ENCODE data around the gene APOO.

APOO gene

DNA sequence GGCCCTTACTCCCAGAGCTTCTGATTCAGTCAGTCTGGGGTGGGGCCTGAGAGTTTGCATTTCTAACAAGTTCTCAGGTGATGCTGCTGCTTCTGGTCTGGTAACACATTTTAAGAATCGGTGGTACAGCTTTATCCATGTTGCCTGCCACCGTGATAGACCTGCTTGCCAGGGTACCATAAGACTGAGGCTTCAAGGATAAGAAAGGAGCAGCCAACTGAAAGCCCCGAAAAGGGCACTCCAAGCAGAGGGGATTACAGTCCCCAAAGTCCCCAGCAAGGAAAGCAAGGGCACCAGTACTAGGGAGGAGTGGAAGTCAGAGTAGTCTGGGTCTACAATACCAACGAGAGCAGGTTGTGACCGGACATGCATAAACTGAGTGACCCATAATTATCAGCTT, 49.8 kb downstream of the APOO start:
- no peak for DNase-seq

DNA sequence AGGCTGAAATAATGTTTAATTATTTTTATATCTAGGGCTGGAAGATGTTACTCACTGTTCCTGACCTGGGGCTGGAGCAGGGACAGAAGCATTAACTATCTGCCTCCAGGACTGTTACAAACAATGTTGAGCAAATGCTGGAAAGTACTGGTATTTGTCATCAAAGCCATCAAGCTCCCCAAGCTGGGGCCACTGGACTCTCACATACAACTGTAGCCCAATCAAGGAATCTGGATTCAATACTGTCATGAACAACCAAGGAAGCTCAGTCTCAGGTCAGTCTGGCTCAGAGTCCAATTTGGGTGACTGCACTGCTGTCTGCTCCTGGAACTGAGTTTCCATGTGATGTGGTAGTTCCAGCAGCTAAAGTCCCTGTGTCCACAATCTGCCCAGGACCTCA, 50.4 kb downstream of the APOO start:
- no peak for DNase-seq

DNA sequence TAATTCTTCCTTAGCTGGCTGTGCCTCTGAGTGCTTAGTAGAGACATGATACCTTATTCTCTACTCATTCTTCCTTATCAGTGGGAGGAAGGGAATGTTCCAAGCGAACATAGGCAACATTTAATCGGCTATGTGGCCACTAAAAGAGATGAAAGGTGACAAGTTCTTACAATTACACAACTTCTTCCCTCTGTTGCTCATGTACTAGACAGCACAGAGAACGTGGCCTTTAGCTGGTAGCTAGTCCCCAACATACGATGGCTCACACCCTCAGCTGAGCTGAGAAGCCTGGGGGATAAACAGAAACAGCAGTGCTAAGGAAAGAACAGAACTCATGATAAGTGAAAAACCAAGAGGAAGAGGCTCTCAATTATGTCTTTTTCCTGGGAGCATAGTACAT, 52.2 kb downstream of the APOO start:
- no peak for DNase-seq

- no peak for DNase-seq
These were observed 52.8 kb downstream of the APOO start for GRCh38 chrX:23854945-23855344.

- DNase-seq: no peak
These were observed 53.6 kb downstream of the APOO start for GRCh38 chrX:23854122-23854521.

GRCh38 chrX:23851544-23851943, 56.2 kb downstream of the APOO start:
- DNase-seq: no peak

DNA sequence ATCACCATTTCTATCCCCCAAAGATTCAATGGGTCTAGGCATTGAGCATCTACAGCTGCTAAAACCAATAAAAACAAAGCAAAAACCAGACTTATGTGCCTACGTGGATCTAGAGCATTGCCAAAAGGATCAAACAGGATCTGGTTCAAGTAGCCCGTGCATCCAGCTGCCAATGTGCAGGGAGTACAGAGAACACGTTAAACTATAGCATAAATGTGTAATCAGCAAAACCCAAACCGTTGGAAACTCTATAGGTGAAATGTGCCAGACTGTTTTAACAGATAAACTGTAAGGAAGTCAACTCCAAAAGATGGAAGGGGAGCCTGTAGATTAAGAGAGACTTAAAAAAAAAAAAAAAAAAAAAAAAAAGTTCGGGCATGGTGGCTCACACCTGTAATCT, 58.5 kb downstream of the APOO start:
- no peak for DNase-seq

- no peak for DNase-seq
These were observed 62.4 kb downstream of the APOO start for GRCh38 chrX:23845351-23845817.

- DNase-seq: no peak
These were observed 63.1 kb downstream of the APOO start for GRCh38 chrX:23844502-23845138.

DNA sequence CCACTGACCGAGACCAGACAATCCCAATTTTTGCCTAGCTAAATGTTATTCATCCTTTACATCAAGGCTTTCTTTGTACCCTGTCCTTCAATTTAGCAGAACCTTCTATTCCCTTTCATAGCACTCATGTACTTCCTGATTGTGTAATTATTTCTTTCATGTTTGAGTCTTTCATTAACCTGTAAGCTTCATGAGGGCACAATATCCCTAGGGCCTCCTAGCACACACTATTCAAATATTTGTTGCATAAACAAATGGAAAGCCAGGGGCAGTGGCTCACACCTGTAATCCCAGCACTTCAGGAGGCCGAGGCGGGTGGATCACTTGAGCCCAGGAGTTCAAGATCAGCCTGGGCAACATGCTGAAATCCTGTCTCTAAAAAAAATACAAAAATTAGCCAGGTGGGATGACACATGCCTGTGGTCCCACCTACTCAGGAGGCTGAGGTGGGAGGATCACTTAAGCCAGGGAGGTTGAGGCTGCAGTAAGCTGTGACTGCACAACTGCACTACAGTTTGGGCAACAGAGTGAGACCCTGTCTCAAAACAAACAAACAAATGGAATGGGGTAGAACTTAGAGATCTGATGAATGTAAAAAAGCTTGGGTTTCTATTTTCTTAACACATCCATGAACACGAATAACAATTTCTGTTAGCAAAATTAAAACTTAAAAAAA, 65.8 kb downstream of the APOO start:
- no peak for DNase-seq

GRCh38 chrX:23840674-23841073, 67.1 kb downstream of the APOO start:
- DNase-seq: no peak

DNA sequence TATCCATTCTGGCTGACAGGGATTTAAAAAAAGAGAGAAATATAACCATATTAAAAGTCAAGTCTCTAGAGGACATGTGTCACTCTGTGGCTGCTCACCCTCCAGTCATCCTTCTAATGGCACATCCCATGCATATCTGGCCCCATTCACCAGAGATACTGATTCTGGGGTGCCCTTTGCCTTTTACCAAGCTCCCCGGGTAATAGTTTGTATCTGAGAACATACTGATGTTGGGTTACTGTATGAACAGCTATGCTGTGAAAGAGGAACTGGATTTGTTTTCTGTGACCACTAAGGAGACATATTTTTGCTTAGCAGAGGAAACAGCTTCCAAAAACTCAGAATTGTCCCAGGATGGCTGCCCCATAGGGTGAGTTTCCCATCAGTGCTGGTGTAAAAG, 68.8 kb downstream of the APOO start:
- no peak for DNase-seq

GRCh38 chrX:23832721-23833120, 75.0 kb downstream of the APOO start:
- DNase-seq: no peak

- DNase-seq: no peak
These were observed 78.9 kb downstream of the APOO start for GRCh38 chrX:23828881-23829280.

DNA sequence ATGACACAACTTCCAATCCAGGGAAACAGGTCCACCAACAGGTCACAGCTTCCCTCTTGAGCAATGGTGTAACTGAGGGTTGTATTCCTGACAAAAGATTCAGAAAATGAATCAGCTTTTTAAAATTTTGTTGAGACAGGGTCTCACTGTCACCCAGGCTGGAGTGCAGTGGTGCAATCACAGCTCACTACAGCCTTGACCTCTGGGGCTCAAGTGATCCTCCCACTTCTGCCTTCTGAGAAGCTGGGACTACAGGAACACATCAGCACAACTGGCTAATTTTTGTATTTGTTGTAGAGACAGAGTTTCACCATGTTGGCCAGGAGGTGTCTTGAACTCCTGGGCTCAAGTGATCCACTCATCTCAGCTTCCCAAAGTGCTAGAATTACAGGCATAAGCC, 81.1 kb downstream of the APOO start:
- DNase-seq: no peak

DNA sequence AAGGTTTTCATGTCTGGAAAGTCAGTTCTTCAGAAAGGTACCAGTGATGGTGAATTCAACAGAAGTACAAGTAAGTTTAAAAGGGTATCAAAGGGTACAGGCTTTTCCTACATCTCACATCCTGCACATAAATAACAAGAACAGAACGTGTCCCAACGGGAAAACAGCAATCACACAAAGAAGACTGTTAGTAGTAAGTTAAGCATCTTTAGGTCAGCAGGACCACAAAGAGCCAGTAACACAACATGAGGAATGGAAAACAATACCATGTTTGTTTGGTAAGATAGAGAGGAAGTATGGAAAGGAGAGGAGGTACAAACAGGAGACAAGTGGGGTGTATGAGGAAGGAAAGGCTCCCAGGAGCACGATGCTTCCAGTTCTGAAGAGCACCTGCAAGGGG, 81.5 kb downstream of the APOO start:
- no peak for DNase-seq

- DNase-seq: no peak
These were observed 82.1 kb downstream of the APOO start for GRCh38 chrX:23825675-23826074.

DNA sequence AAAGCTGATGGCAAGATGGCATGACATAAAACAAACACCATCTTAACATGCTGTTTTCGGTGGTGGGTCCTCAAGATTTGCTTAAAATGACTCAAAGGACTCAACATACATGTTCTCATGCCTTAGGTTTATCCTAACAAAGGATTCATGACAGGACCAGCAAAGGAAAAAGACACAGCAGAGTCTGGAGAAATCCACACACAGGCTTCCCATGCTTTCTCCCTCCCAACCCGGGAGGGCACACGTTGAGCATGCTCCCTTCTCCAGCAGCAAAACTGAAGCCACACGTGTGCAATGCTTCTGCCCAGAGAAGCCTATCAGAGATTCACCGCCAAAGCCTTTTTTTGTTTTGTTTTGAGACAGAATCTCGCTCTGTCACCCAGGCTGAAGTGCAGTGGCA, 84.9 kb downstream of the APOO start:
- no peak for DNase-seq

DNA sequence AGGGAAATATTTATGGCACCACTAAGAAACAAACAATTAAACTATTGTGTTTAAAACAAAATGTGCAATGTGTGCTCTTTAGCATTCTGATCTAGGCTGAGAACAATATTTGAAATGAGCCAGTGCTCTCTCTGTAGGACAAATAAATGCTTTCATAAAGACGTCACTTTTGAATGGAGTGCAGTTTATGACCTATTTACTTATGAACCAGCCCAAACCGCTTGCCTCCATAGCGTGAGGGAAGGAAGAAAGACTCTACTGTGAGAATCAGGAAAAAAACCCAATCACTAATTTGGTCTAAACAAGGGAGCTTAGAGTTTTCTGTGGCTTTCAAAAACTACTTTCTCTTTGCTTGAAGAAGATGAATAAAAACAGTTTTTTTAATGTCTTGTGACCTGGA, 85.3 kb downstream of the APOO start:
- DNase-seq: no peak

DNA sequence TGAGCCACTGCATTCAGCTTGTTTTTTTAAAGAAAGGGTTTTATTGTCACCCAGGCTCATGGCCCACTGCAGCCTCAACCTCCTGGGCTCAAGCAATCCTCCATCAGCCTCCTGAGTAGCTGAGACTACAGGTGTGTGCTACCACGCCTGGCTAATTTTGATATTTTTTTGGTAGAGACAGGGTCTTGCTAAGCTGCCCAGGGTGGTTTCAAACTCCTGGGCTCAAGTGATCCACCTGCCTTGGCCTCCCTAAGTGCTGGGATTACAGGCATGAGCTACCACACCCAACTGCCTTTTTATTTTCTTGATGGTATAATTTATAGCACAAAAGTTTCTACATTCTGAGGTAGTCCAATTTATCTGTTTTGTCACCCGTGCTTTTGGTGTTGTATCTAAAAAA, 85.9 kb downstream of the APOO start:
- no peak for DNase-seq

GRCh38 chrX:23820235-23820782, 87.4 kb downstream of the APOO start:
- DNase-seq: no peak

- DNase-seq: no peak
These were observed 88.1 kb downstream of the APOO start for GRCh38 chrX:23819385-23820234.

DNA sequence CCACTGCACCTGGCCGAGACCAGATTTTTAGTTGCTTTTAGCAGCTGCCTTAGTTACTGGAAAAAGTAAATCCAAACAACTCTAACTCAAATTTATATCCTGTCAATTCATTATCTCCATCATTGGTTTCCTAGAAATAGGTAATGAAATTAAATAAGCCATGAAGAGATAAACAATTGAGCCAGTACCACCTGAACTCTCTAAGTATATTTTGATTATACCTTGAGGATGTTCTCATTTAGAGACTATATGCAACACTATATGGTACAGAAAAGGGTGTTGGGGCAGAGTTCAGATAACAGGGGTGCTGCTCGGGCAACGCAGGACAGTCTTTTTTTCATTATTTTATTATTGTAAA, 89.8 kb downstream of the APOO start:
- no peak for DNase-seq

GRCh38 chrX:23816179-23816578, 91.6 kb downstream of the APOO start:
- DNase-seq: no peak
